ENCODE data around the gene NIBAN1.

DNA sequence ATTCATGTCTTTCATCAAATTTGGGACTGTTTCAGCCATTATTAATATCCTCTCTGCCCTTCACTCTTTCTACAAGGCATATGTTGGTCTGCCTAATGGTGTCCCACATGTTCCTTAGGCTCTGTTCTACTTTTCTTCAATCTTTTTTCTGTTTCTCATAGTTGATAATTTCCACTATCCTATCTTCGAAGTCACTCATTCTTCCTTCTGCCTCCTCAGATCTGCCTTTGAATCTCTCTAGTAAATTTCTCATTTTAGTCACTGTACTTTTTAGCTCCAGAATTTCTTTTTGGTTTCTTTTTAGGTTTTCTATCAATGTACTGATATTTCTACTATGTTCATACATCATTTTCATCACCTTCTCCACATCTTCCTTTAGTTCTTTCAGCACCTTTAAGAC is 20.0 kb upstream of the NIBAN1 start:
- TF ChIP-seq, protein P1, sequence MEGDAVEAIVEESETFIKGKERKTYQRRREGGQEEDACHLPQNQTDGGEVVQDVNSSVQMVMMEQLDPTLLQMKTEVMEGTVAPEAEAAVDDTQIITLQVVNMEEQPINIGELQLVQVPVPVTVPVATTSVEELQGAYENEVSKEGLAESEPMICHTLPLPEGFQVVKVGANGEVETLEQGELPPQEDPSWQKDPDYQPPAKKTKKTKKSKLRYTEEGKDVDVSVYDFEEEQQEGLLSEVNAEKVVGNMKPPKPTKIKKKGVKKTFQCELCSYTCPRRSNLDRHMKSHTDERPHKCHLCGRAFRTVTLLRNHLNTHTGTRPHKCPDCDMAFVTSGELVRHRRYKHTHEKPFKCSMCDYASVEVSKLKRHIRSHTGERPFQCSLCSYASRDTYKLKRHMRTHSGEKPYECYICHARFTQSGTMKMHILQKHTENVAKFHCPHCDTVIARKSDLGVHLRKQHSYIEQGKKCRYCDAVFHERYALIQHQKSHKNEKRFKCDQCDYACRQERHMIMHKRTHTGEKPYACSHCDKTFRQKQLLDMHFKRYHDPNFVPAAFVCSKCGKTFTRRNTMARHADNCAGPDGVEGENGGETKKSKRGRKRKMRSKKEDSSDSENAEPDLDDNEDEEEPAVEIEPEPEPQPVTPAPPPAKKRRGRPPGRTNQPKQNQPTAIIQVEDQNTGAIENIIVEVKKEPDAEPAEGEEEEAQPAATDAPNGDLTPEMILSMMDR (IDR thresholded peaks at IDR 0.05): no peak
- TF ChIP-seq POLR2A (IDR thresholded peaks at IDR 0.05): no peak

All from testis (tissue), 2 donors.